Natural killer cell (primary cell): Measurements from ENCODE around the gene MED12L. TPM values are rescaled to one million over a fixed set of nuclear protein-coding genes. Genes with fewer than 3 reads are reported as not detected.

ENCODE experiments used
- ATAC-seq, 3 donors: fragments of 150-1000 bp in 2 of 3; fragments of 200-7000 bp in 1 of 3; cut with Tn5 transposase; 1 replicate in 1 of 3; 2 replicates in 2 of 3; pipeline ENCODE4 v1.10.0; 2021; ENCODE audit warnings: mild to moderate bottlenecking in 2 of 3, moderate library complexity in 2 of 3
- DNase-seq, 2 donors: peaks; one replicate each; pipeline versions ENCODE4 v3.0.0 to v3.0.0-alpha.2; 2013 to 2021; ENCODE audit warnings: mixed read lengths in 1 of 2
- H3K27ac ChIP-seq: one replicate; pipeline ENCODE4 v1.5.1; 2013; ENCODE audit warnings: mild to moderate bottlenecking, low read length
- H3K27me3 ChIP-seq: one replicate; pipeline ENCODE4 v1.6.1; 2013; ENCODE audit warnings: low read length; ENCODE audit not compliant: control insufficient read depth, insufficient read depth
- H3K36me3 ChIP-seq: one replicate; pipeline ENCODE4 v1.6.1; 2013; ENCODE audit warnings: low read length; ENCODE audit not compliant: control insufficient read depth, insufficient read depth
- H3K4me1 ChIP-seq: one replicate; pipeline ENCODE4 v1.6.1; 2013; ENCODE audit warnings: low read length; ENCODE audit not compliant: control insufficient read depth, insufficient read depth
- H3K4me3 ChIP-seq: one replicate; pipeline ENCODE4 v1.5.1; 2013; ENCODE audit warnings: low read length
- H3K9me3 ChIP-seq: one replicate; pipeline ENCODE4 v1.6.1; 2013; ENCODE audit warnings: low read length; ENCODE audit not compliant: control insufficient read depth, insufficient read depth
- H3K27ac Mint-ChIP-seq, 2 donors: one replicate each; pipeline ENCODE4 v1.8.0; 2022; ENCODE audit warnings: mild to moderate bottlenecking in 2 of 2, mixed read lengths in 2 of 2, moderate library complexity in 1 of 2
- H3K27me3 Mint-ChIP-seq, 2 donors: one replicate each; pipeline ENCODE4 v1.8.0; 2022; ENCODE audit warnings: low read depth in 2 of 2, mixed read lengths in 2 of 2
- H3K36me3 Mint-ChIP-seq: one replicate; pipeline ENCODE4 v1.8.0; 2022; ENCODE audit warnings: mixed read lengths
- H3K4me1 Mint-ChIP-seq, 2 donors: one replicate each; pipeline ENCODE4 v1.8.0; 2022; ENCODE audit warnings: mixed read lengths in 2 of 2
- H3K4me3 Mint-ChIP-seq: one replicate; pipeline ENCODE4 v1.8.0; 2022; ENCODE audit warnings: mild to moderate bottlenecking, moderate library complexity, mixed read lengths
- H3K9me3 Mint-ChIP-seq, 2 donors: one replicate each; pipeline ENCODE4 v1.8.0; 2022; ENCODE audit warnings: mixed read lengths in 2 of 2
- CTCF ChIP-seq: fragments of 200-600 bp; IDR thresholded peaks from one replicate; pipeline ENCODE4 v1.8.0; 2022; ENCODE audit warnings: antibody characterized with exemption
- WGBS: methylation state at CpG from one replicate; pipeline ENCODE4 v1.1.7; 2013; ENCODE audit warnings: missing lambda C conversion rate; ENCODE audit not compliant: insufficient coverage; 5-methylcytosine and 5-hydroxymethylcytosine counted together
- intact Hi-C: fragments of 100-400 bp; cut with micrococcal nuclease; formaldehyde crosslinking; loops from one replicate; pipeline ENCODE4 v1.14.2; 2022
- total RNA-seq, 4 donors: library from RNA; stranded (reverse); fragments of 120-200 nt in 1 of 4; gene quantifications; one replicate each; pipeline versions ENCODE4 v1.2.3 to v1.2.4, GENCODE V29; 2013 to 2022

Gene MED12L
- total RNA-seq, 3 donors from 2014 or later (not counting 1 experiment from before 2014, with no cell fraction given), result 3.0 to 6.5 (median 3.0) TPM

GRCh38 chr3:151299006-151299405 is 213.5 kb downstream of the MED12L start:
- H3K4me3 Mint-ChIP-seq, result no peak overlapping the region
- WGBS, result 79% methylated on average over 2 of the region's 2 CpGs
- H3K27me3 ChIP-seq, result no peaks in the 10 kb centered on the region
- H3K36me3 Mint-ChIP-seq, result no peaks in the 10 kb centered on the region
- no peaks in the 10 kb centered on the region for H3K27me3 Mint-ChIP-seq
- ATAC-seq, result no peak
- no peak for TF ChIP-seq CTCF
- no peak for DNase-seq
- H3K27ac ChIP-seq, result no peak overlapping the region
- H3K4me3 ChIP-seq, result no peak overlapping the region
- no peaks in the 10 kb centered on the region for H3K4me1 ChIP-seq
- H3K36me3 ChIP-seq, result no peaks in the 10 kb centered on the region
- no peaks in the 10 kb centered on the region for H3K9me3 Mint-ChIP-seq
- H3K27ac Mint-ChIP-seq, result no peak overlapping the region
- H3K9me3 ChIP-seq, result no peaks in the 10 kb centered on the region
- peaks cover 0 to 6% of the 10 kb centered on the region in 2 donors for H3K4me1 Mint-ChIP-seq
- intact Hi-C loops, result no loop called here

- Histone ChIP-seq H3K27me3 (no peaks in the 10 kb centered on the region), H3K4me3 (no peak overlapping the region), H3K4me1 (peaks cover 9% of the 10 kb centered on the region), H3K27ac (no peak overlapping the region), H3K36me3 (no peaks in the 10 kb centered on the region), H3K9me3 (no peaks in the 10 kb centered on the region)
- Mint-ChIP-seq H3K36me3 (no peaks in the 10 kb centered on the region), H3K27me3 (no peaks in the 10 kb centered on the region), H3K27ac (no peak overlapping the region), H3K9me3 (no peaks in the 10 kb centered on the region), H3K4me1 (peaks cover 7 to 14% of the 10 kb centered on the region in 2 donors), H3K4me3 (no peak overlapping the region)
- DNase-seq, result no peak
- WGBS, result no CpG with 5 or more reads among the region's 1 CpG
- intact Hi-C loops, result no loop called here
- ATAC-seq, result no peak
- TF ChIP-seq CTCF, result no peak
Measured at GRCh38 chr3:151300539-151300938, 215.1 kb downstream of the MED12L start.

- no peak for TF ChIP-seq CTCF
- peaks cover 17% of the 10 kb centered on the region for H3K4me1 ChIP-seq
- no peaks in the 10 kb centered on the region for H3K36me3 Mint-ChIP-seq
- no peaks in the 10 kb centered on the region for H3K9me3 ChIP-seq
- no peak for ATAC-seq
- H3K9me3 Mint-ChIP-seq, result no peaks in the 10 kb centered on the region
- H3K4me3 ChIP-seq, result no peak overlapping the region
- no peak for DNase-seq
- H3K27ac ChIP-seq, result no peak overlapping the region
- H3K27me3 Mint-ChIP-seq, result no peaks in the 10 kb centered on the region
- no peaks in the 10 kb centered on the region for H3K36me3 ChIP-seq
- H3K27me3 ChIP-seq, result no peaks in the 10 kb centered on the region
- intact Hi-C loops, result no loop called here
- no peak overlapping the region for H3K4me3 Mint-ChIP-seq
- WGBS, result 92% methylated on average over 3 of the region's 3 CpGs
- H3K27ac Mint-ChIP-seq, result no peak overlapping the region
- peaks cover 20 to 26% of the 10 kb centered on the region in 2 donors for H3K4me1 Mint-ChIP-seq
Measured at GRCh38 chr3:151301787-151302186, 216.3 kb downstream of the MED12L start.

DNA sequence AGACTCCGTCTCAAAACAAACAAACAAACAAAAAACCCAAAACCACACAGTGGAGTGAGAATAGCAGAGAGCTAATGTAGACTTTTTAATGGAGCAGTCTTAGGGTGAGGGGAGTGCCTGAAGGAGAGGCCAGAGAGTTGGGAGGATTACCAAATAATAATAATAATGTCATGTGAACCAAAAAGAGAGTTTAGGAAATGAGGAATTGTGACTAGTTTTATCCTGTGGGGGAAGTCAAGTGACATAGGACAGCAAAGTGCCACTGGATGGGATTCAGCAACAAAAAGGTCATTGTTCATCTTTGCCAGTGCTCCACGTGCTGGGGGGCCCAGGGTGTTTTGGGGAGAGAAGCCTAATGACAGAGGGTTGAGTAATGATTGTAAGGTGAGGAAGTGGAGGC is 218.3 kb downstream of the MED12L start:
- ATAC-seq, result no peak
- Mint-ChIP-seq H3K27ac (peak overlapping the region in 1 of 2 donors; percentile 17), H3K27me3 (no peaks in the 10 kb centered on the region), H3K4me1 (peaks cover 31 to 37% of the 10 kb centered on the region in 2 donors), H3K36me3 (no peaks in the 10 kb centered on the region), H3K4me3 (no peak overlapping the region), H3K9me3 (no peaks in the 10 kb centered on the region)
- no peaks in the 10 kb centered on the region for H3K27me3 ChIP-seq
- no peak for TF ChIP-seq CTCF
- no peak overlapping the region for H3K27ac ChIP-seq
- DNase-seq, result no peak
- no peaks in the 10 kb centered on the region for H3K9me3 ChIP-seq
- intact Hi-C loops, result no loop called here
- peaks cover 20% of the 10 kb centered on the region for H3K4me1 ChIP-seq
- H3K4me3 ChIP-seq, result no peak overlapping the region
- WGBS, result 78% methylated on average over 1 of the region's 2 CpGs
- no peaks in the 10 kb centered on the region for H3K36me3 ChIP-seq
